K562 (cell line): ENCODE results near the gene CCDC194. TPM values are rescaled to one million over a fixed set of nuclear protein-coding genes. Genes with fewer than 3 reads are reported as not detected.

Experiments used
- ATAC-seq: fragments of 200-7000 bp; cut with Tn5 transposase; 3 replicates; pipeline ENCODE4 v1.9.1; 2020; ENCODE audit warnings: moderate library complexity
- BruUV-seq: library from RNA; stranded (reverse); fragments of 400-500 nt; replicated peaks from 2 replicates; lab custom pipeline; 2021; lab: Mats Ljungman, UMichigan
- CTCF ChIA-PET: fragments of 300-600 bp; formaldehyde crosslinking; extraction: SDS; loops from one replicate; lab custom pipeline; 2021; ENCODE audit warnings: low intra/inter-chr PET ratio; lab: Yijun Ruan, JAX
- POLR2A ChIA-PET: fragments of 300-600, 350-650 bp; sonication (Branson Sonifier 250); formaldehyde crosslinking; extraction: SDS; loops from one replicate; lab custom pipeline; 2021; ENCODE audit warnings: antibody characterized with exemption, inconsistent platforms; lab: Yijun Ruan, JAX
- DNase-seq, 4 experiments: peaks; one replicate each; pipeline versions ENCODE4 v3.0.0 to v3.0.0-alpha.2; 2011 to 2018; ENCODE audit warnings: low spot score in 3 of 4, mixed read lengths in 3 of 4; ENCODE audit errors: extremely low read depth in 1 of 4
- FAIRE-seq: peaks from 2 replicates; lab custom pipeline; 2011; peaks lifted over from hg19 to GRCh38; lab: Jason Lieb, UNC
- H2AFZ ChIP-seq: 2 replicates; pipeline ENCODE4 v1.6.0; 2011; ENCODE audit warnings: low read depth, low read length, control low read depth, inconsistent platforms
- H3K27ac ChIP-seq: fragments of 200-600 bp; 3 replicates; pipeline ENCODE4 v1.8.0; 2011; ENCODE audit warnings: low read depth, mild to moderate bottlenecking, control low read depth, inconsistent platforms, low read length, moderate library complexity, mixed read lengths; ENCODE audit errors: extremely low read depth
- H3K27me3 ChIP-seq, 2 experiments: fragments of 300-600 bp in 1 of 2; 2 replicates in 1 of 2; 3 replicates in 1 of 2; pipeline versions ENCODE4 v1.6.0 to v1.8.0; 2011; ENCODE audit warnings: inconsistent platforms in 2 of 2, low read length in 2 of 2, mild to moderate bottlenecking in 1 of 2, mixed read lengths in 1 of 2, moderate library complexity in 1 of 2; ENCODE audit not compliant: control insufficient read depth in 2 of 2, insufficient read depth in 2 of 2
- H3K36me3 ChIP-seq: fragments of 300-600 bp; 3 replicates; pipeline ENCODE4 v1.8.0; 2011; ENCODE audit warnings: mild to moderate bottlenecking, low read length, inconsistent platforms; ENCODE audit not compliant: control insufficient read depth, insufficient read depth
- H3K4me1 ChIP-seq, 2 experiments: fragments of 200-600 bp in 1 of 2; replicated peaks in 1 of 2; 2 replicates in 1 of 2; 3 replicates in 1 of 2; pipeline versions ENCODE4 v1.5.1 to v1.8.0; 2011; ENCODE audit warnings: inconsistent platforms in 2 of 2, low read length in 2 of 2, mild to moderate bottlenecking in 1 of 2, mixed read lengths in 1 of 2, moderate library complexity in 1 of 2; ENCODE audit not compliant: control insufficient read depth in 2 of 2, insufficient read depth in 2 of 2
- H3K4me2 ChIP-seq: 2 replicates; pipeline ENCODE4 v1.6.1; 2011; ENCODE audit warnings: low read length, control low read depth, inconsistent platforms, mixed read lengths; ENCODE audit not compliant: insufficient read depth
- H3K4me3 ChIP-seq: fragments of 200-600 bp; sonication (generic), shearing (Covaris generic); 2 replicates; pipeline ENCODE4 v1.5.1; 2016; ENCODE audit warnings: control low read depth, inconsistent platforms
- H3K79me2 ChIP-seq: fragments of 200-600 bp; 3 replicates; pipeline ENCODE4 v1.8.0; 2011; ENCODE audit warnings: low read length, inconsistent platforms; ENCODE audit not compliant: control insufficient read depth, insufficient read depth
- H3K9ac ChIP-seq, 2 experiments: 2 replicates each; pipeline versions ENCODE4 v1.6.0 to v1.6.1; 2011; ENCODE audit warnings: low read depth in 2 of 2, low read length in 2 of 2, control low read depth in 1 of 2, inconsistent platforms in 1 of 2, mild to moderate bottlenecking in 1 of 2, mixed read lengths in 1 of 2; ENCODE audit not compliant: insufficient read depth in 1 of 2
- H3K9me1 ChIP-seq: one replicate; pipeline ENCODE4 v1.6.0; 2011; ENCODE audit warnings: inconsistent platforms, mild to moderate bottlenecking, low read length, moderate library complexity; ENCODE audit not compliant: control insufficient read depth, insufficient read depth
- H3K9me3 ChIP-seq: replicated peaks from 2 replicates; pipeline ENCODE4 v1.5.1; 2011; ENCODE audit warnings: low read depth, low read length, inconsistent platforms; ENCODE audit not compliant: control insufficient read depth, insufficient read depth
- H4K20me1 ChIP-seq: replicated peaks from 2 replicates; pipeline ENCODE4 v1.6.1; 2011; ENCODE audit warnings: low read length, inconsistent platforms, mixed read lengths; ENCODE audit not compliant: control insufficient read depth, insufficient read depth
- FOS ChIP-seq: IDR thresholded peaks from 3 replicates; pipeline ENCODE4 v1.6.1; 2011; ENCODE audit not compliant: insufficient read length; ENCODE audit errors: extremely low read depth
- FOXA3 ChIP-seq, 2 experiments: fragments of 450-650 bp in 1 of 2; sonication (generic) in 1 of 2; formaldehyde crosslinking; IDR thresholded peaks in 1 of 2; conservative IDR thresholded peaks in 1 of 2; 2 replicates each; pipeline versions ENCODE4 v1.4.0 to v1.8.0; 2020 to 2022; ENCODE audit warnings: mild to moderate bottlenecking in 2 of 2, missing genetic modification reagents in 1 of 2
- GMEB1 ChIP-seq: fragments of 250-450 bp; sonication (Bioruptor Pico); IDR thresholded peaks from 2 replicates; pipeline ENCODE4 v1.4.0; 2020; ENCODE audit warnings: mild to moderate bottlenecking
- HDAC1 ChIP-seq, 2 experiments: fragments of 450-650 bp; IDR thresholded peaks; 2 replicates each; pipeline ENCODE4 v1.6.1; 2016 to 2017; ENCODE audit warnings: inconsistent platforms in 1 of 2, mild to moderate bottlenecking in 1 of 2, moderate library complexity in 1 of 2
- NFATC3 ChIP-seq: fragments of 450-650 bp; IDR thresholded peaks from 2 replicates; pipeline ENCODE4 v1.6.1; 2017; ENCODE audit warnings: mild to moderate bottlenecking
- RREB1 ChIP-seq: fragments of 250-450 bp; sonication (Bioruptor Pico); IDR thresholded peaks from 2 replicates; pipeline ENCODE4 v1.4.0; 2020
- SAFB ChIP-seq: fragments of 200-400 bp; formaldehyde crosslinking; IDR thresholded peaks from 2 replicates; pipeline ENCODE4 v1.6.1; 2017; ENCODE audit warnings: low read depth, low read length, borderline replicate concordance
- SMAD1 ChIP-seq: fragments of 150-350 bp; IDR thresholded peaks from 2 replicates; pipeline ENCODE4 v1.6.1; 2014; ENCODE audit warnings: low read length, low read depth; ENCODE audit not compliant: partially characterized antibody
- SMAD4 ChIP-seq: fragments of 250-450 bp; sonication (Bioruptor Pico); conservative IDR thresholded peaks from 2 replicates; pipeline ENCODE4 v1.8.0; 2021; ENCODE audit warnings: inconsistent platforms, mild to moderate bottlenecking, moderate library complexity
- SMARCA4 ChIP-seq: fragments of 450-650 bp; IDR thresholded peaks from 2 replicates; pipeline ENCODE4 v1.6.1; 2016
- SMC3 ChIP-seq: conservative IDR thresholded peaks from 2 replicates; pipeline ENCODE4 v1.6.1; 2011; ENCODE audit warnings: low read depth, low read length, improper control_type of control experiment; ENCODE audit not compliant: insufficient read depth
- SOX6 ChIP-seq: fragments of 450-650 bp; IDR thresholded peaks from 2 replicates; pipeline ENCODE4 v1.6.1; 2014; ENCODE audit warnings: mild to moderate bottlenecking
- WGBS: fragments of 100-300 bp; shearing (Covaris generic); methylation state at CpG from one replicate; pipeline ENCODE4 v1.1.6; 2016; ENCODE audit warnings: low coverage, mixed read lengths; ENCODE audit not compliant: insufficient coverage; ENCODE audit errors: missing lambda C conversion rate; 5-methylcytosine and 5-hydroxymethylcytosine counted together
- in situ Hi-C: fragments of 300-500 bp; cut with MboI; formaldehyde crosslinking; loops from 4 replicates; pipeline ENCODE4 v1.15.0; 2018; ENCODE audit warnings: inconsistent platforms, mixed read lengths
- intact Hi-C: fragments of 100-400 bp; cut with micrococcal nuclease; formaldehyde crosslinking; loops from 2 replicates; pipeline ENCODE4 v1.14.2; 2022
- polyA plus RNA-seq, 8 experiments: library from polyadenylated mRNA; depleted of rRNA in 4 of 8; stranded (reverse) in 5 of 8; unstranded in 3 of 8; fragments of >200 nt; fragmentation: Nextera tagmentation in 2 of 8; fragmentation: Illumina TruSeq in 1 of 8; extraction: Ambion mirVana in 2 of 8; extraction: Trizol in 1 of 8; gene quantifications; 2 replicates each; pipeline versions ENCODE4 v1.2.1 to v1.2.3, GENCODE V29; 2011 to 2014; ENCODE audit warnings: inconsistent platforms in 1 of 8, missing spikeins in 1 of 8
- total RNA-seq, 7 experiments: library from RNA; depleted of rRNA in 6 of 7; stranded (reverse); fragments of >200 nt in 6 of 7; fragmentation: Illumina TruSeq in 2 of 7; extraction: Trizol in 2 of 7; gene quantifications; 2 replicates each; pipeline versions ENCODE4 v1.2.1 to v1.2.3, GENCODE V29; 2011 to 2021; ENCODE audit warnings: low replicate concordance in 1 of 7

The CCDC194 gene
- total and polyA plus RNA-seq, 9 of the 15 experiments (the other 6 are each of a cell fraction or from before 2014, with no cell fraction given): 0.13 to 1.3 (median 0.39) TPM; not detected in 3

GRCh38 chr19:17390665-17391370 lies 3.2 kb downstream of the CCDC194 start:
- DNase-seq (peak; percentile 96 to 97 (median 97)), FAIRE-seq (peak; percentile 86), ATAC-seq (peak; percentile 99)
- ChIA-PET POLR2A (interaction anchor here (0.5 to 0.7 kb wide), 3 partner anchors 35 to 67 kb away, joined by 3 to 4 read pairs (median 3); no protein-coding TSS in a partner anchor), CTCF (interaction anchor here (0.6 to 2.0 kb wide), 5 partner anchors 86 to 131 kb away, joined by 3 to 7 read pairs (median 3); no protein-coding TSS in a partner anchor)
- Histone ChIP-seq H3K4me2 (peak overlapping the region; percentile 92), H3K9ac (peak overlapping the region in 1 of 2 experiments; percentile 86; a peak in 3 of 4 replicates), H3K4me1 (peaks cover 22 to 40% of the 10 kb centered on the region in 2 experiments), H3K79me2 (no peaks in the 10 kb centered on the region), H3K9me1 (no peaks in the 10 kb centered on the region), H3K27me3 (no peaks in the 10 kb centered on the region), H3K9me3 (peaks cover 9% of the 10 kb centered on the region), H4K20me1 (no peaks in the 10 kb centered on the region), H3K4me3 (peak overlapping the region; percentile 51), H3K27ac (no peak overlapping the region), H2AFZ (peak overlapping the region; percentile 92), H3K36me3 (no peaks in the 10 kb centered on the region)
- WGBS: 1% methylated on average over 38 of the region's 50 CpGs
- intact Hi-C loops (no loop called here), in situ Hi-C loops (no loop called here)
- BruUV-seq: no TSS peak
- TF ChIP-seq SMAD1 (no peak), NFATC3 (no peak), FOS (peak; percentile 68), SMARCA4 (0 out of 2 replicates have a peak, but pooled peaks have one; percentile 20), HDAC1 (IDR thresholded peaks at IDR 0.05) (0 out of 4 replicates have a peak, but pooled peaks of 1 of the 2 experiments have one; percentile 44), SAFB (0 out of 2 replicates have a peak, but pooled peaks have one; percentile 22), SMC3 (peak; percentile 43; the same call in 1 of the 2 replicates), FOXA3 (CRISPR knock-in tag; conservative IDR thresholded peaks at IDR 0.05 in 1 of 2, IDR thresholded peaks at IDR 0.05 in 1 of 2) (peak in 1 of 2 experiments; percentile 77; a peak in 3 of 4 replicates), GMEB1 (peak; percentile 77), SMAD4 (CRISPR knock-in tag) (peak; percentile 89), RREB1 (CRISPR knock-in tag) (no peak), SOX6 (peak; percentile 40; the same call in 1 of the 2 replicates)
